H9 (cell line): Measurements from ENCODE around the gene LRRC23. TPM values are rescaled to one million over a fixed set of nuclear protein-coding genes. Genes with fewer than 3 reads are reported as not detected.

Experiments used
- DNase-seq: peaks from one replicate; pipeline ENCODE4 v3.0.0-alpha.2; 2017
- H2AFZ ChIP-seq: one replicate; pipeline ENCODE4 v1.6.1; 2013; ENCODE audit warnings: mild to moderate bottlenecking, low read length, control low read depth, moderate library complexity
- H2AK5ac ChIP-seq: 2 replicates; pipeline ENCODE4 v1.6.1; 2013; ENCODE audit warnings: low read length, control low read depth, mixed read lengths; ENCODE audit not compliant: insufficient read length
- H2BK120ac ChIP-seq: one replicate; pipeline ENCODE4 v1.6.1; 2013; ENCODE audit warnings: low read depth, mild to moderate bottlenecking, low read length, control low read depth, inconsistent platforms; ENCODE audit not compliant: poor library complexity, severe bottlenecking
- H2BK12ac ChIP-seq: 2 replicates; pipeline ENCODE4 v1.6.1; 2013; ENCODE audit warnings: low read length, control low read depth, mixed read lengths, low read depth; ENCODE audit not compliant: insufficient read length
- H2BK15ac ChIP-seq: 2 replicates; pipeline ENCODE4 v1.6.1; 2013; ENCODE audit warnings: low read depth, low read length, control low read depth
- H2BK20ac ChIP-seq: one replicate; pipeline ENCODE4 v1.6.1; 2013; ENCODE audit warnings: low read depth, mild to moderate bottlenecking, low read length, control low read depth, inconsistent platforms; ENCODE audit not compliant: poor library complexity, severe bottlenecking
- H2BK5ac ChIP-seq: 2 replicates; pipeline ENCODE4 v1.6.1; 2013; ENCODE audit warnings: low read length, control low read depth, mixed read lengths; ENCODE audit not compliant: insufficient read length
- H3K14ac ChIP-seq: 2 replicates; pipeline ENCODE4 v1.6.1; 2013; ENCODE audit warnings: low read length, control low read depth; ENCODE audit not compliant: insufficient read depth
- H3K18ac ChIP-seq: 2 replicates; pipeline ENCODE4 v1.6.1; 2013; ENCODE audit warnings: low read depth, mild to moderate bottlenecking, mixed read lengths, low read length, control low read depth; ENCODE audit not compliant: insufficient read length
- H3K23ac ChIP-seq: 2 replicates; pipeline ENCODE4 v1.6.1; 2013; ENCODE audit warnings: low read length, control low read depth, mixed read lengths, low read depth; ENCODE audit not compliant: insufficient read length
- H3K23me2 ChIP-seq: 2 replicates; pipeline ENCODE4 v1.6.1; 2013; ENCODE audit warnings: low read depth, mild to moderate bottlenecking, mixed read lengths, low read length, control low read depth; ENCODE audit not compliant: insufficient read length, poor library complexity, severe bottlenecking
- H3K27ac ChIP-seq: 2 replicates; pipeline ENCODE4 v1.5.1; 2013; ENCODE audit warnings: low read length, control low read depth, mixed read lengths, low read depth; ENCODE audit not compliant: insufficient read length
- H3K27me3 ChIP-seq: 2 replicates; pipeline ENCODE4 v1.6.1; 2013; ENCODE audit warnings: low read length, control low read depth, inconsistent platforms; ENCODE audit not compliant: insufficient read depth
- H3K4ac ChIP-seq: 2 replicates; pipeline ENCODE4 v1.6.1; 2013; ENCODE audit warnings: low read depth, mild to moderate bottlenecking, control low read depth, inconsistent platforms, low read length, moderate library complexity
- H3K4me1 ChIP-seq: 2 replicates; pipeline ENCODE4 v1.6.1; 2013; ENCODE audit warnings: low read length, control low read depth, inconsistent platforms; ENCODE audit not compliant: insufficient read depth
- H3K4me2 ChIP-seq: 2 replicates; pipeline ENCODE4 v1.6.1; 2013; ENCODE audit warnings: low read length, control low read depth, mixed read lengths; ENCODE audit not compliant: insufficient read length, insufficient read depth
- H3K56ac ChIP-seq: 2 replicates; pipeline ENCODE4 v1.6.1; 2013; ENCODE audit warnings: low read depth, mild to moderate bottlenecking, mixed read lengths, low read length, control low read depth; ENCODE audit not compliant: insufficient read length
- H3K79me1 ChIP-seq: 2 replicates; pipeline ENCODE4 v1.6.1; 2013; ENCODE audit warnings: low read depth, mild to moderate bottlenecking, moderate library complexity, low read length, control low read depth, inconsistent platforms; ENCODE audit not compliant: insufficient read depth, poor library complexity, severe bottlenecking
- H3K79me2 ChIP-seq: 2 replicates; pipeline ENCODE4 v1.6.1; 2013; ENCODE audit warnings: low read length, control low read depth, inconsistent platforms; ENCODE audit not compliant: insufficient read depth
- H3K9ac ChIP-seq: 2 replicates; pipeline ENCODE4 v1.6.1; 2013; ENCODE audit warnings: low read length, control low read depth, mixed read lengths; ENCODE audit not compliant: insufficient read length; ENCODE audit errors: extremely low read depth
- H3K9me3 ChIP-seq: one replicate; pipeline ENCODE4 v1.6.1; 2013; ENCODE audit warnings: low read depth, low read length, inconsistent platforms; ENCODE audit not compliant: control insufficient read depth
- H3T11ph ChIP-seq: one replicate; pipeline ENCODE4 v1.6.1; 2013; ENCODE audit warnings: mild to moderate bottlenecking, low read length, control low read depth, inconsistent platforms
- H4K20me1 ChIP-seq: one replicate; pipeline ENCODE4 v1.6.1; 2013; ENCODE audit not compliant: control insufficient read depth, insufficient read length, insufficient read depth
- H4K5ac ChIP-seq: 2 replicates; pipeline ENCODE4 v1.6.1; 2013; ENCODE audit warnings: low read depth, mild to moderate bottlenecking, mixed read lengths, low read length, control low read depth; ENCODE audit not compliant: insufficient read length
- H4K8ac ChIP-seq: replicated peaks from 2 replicates; pipeline ENCODE4 v1.6.1; 2013; ENCODE audit warnings: low read length, control low read depth, mixed read lengths, low read depth; ENCODE audit not compliant: insufficient read length
- H4K91ac ChIP-seq: 2 replicates; pipeline ENCODE4 v1.6.1; 2013; ENCODE audit warnings: low read depth, mild to moderate bottlenecking, moderate library complexity, mixed read lengths, low read length, control low read depth; ENCODE audit not compliant: insufficient read length
- H3K27ac Mint-ChIP-seq, 3 experiments: 2 replicates in 2 of 3; 3 replicates in 1 of 3; pipeline ENCODE4 v1.8.0; 2020 to 2021; ENCODE audit warnings: mixed read lengths in 3 of 3, mild to moderate bottlenecking in 1 of 3, moderate library complexity in 1 of 3
- H3K27me3 Mint-ChIP-seq: 2 replicates; pipeline ENCODE4 v1.8.0; 2021; ENCODE audit warnings: low read depth, mild to moderate bottlenecking, moderate library complexity, mixed read lengths
- H3K36me3 Mint-ChIP-seq, 3 experiments: 2 replicates in 2 of 3; 3 replicates in 1 of 3; pipeline ENCODE4 v1.8.0; 2020 to 2021; ENCODE audit warnings: low read depth in 3 of 3, mixed read lengths in 3 of 3; ENCODE audit not compliant: insufficient read depth in 1 of 3
- H3K4me1 Mint-ChIP-seq, 2 experiments: 2 replicates each; pipeline ENCODE4 v1.8.0; 2020; ENCODE audit warnings: mixed read lengths in 2 of 2
- H3K4me3 Mint-ChIP-seq, 2 experiments: 2 replicates in 1 of 2; 3 replicates in 1 of 2; pipeline ENCODE4 v1.8.0; 2020 to 2021; ENCODE audit warnings: mild to moderate bottlenecking in 2 of 2, mixed read lengths in 2 of 2, moderate library complexity in 1 of 2
- H3K9me3 Mint-ChIP-seq, 2 experiments: 2 replicates in 1 of 2; 3 replicates in 1 of 2; pipeline ENCODE4 v1.8.0; 2020; ENCODE audit warnings: mild to moderate bottlenecking in 2 of 2, mixed read lengths in 2 of 2, moderate library complexity in 1 of 2
- CTCF ChIP-seq: fragments of 200-600 bp; sonication (generic); conservative IDR thresholded peaks from 3 replicates; pipeline ENCODE4 v1.8.0; 2021; ENCODE audit warnings: antibody characterized with exemption, mild to moderate bottlenecking
- WGBS: extraction: QIAGEN DNeasy Blood & Tissue Kit; methylation state at CpG from one replicate; pipeline ENCODE4 v1.1.7; 2013; ENCODE audit warnings: missing lambda C conversion rate, low lambda C conversion rate, mixed read lengths; ENCODE audit not compliant: insufficient read length; ENCODE audit errors: extremely low coverage; 5-methylcytosine and 5-hydroxymethylcytosine counted together
- total RNA-seq: library from RNA; stranded (reverse); gene quantifications from 2 replicates; pipeline ENCODE4 v1.2.1, GENCODE V29; 2021

The LRRC23 gene
- total RNA-seq, 1 experiment from 2014 or later = 2.1 TPM

GRCh38 chr12:6861391-6861790 lies 43.2 kb upstream of the LRRC23 start:
- WGBS = no CpG with 5 or more reads among the region's 9 CpGs
- Histone ChIP-seq H3T11ph (no peak overlapping the region), H3K56ac (no peak overlapping the region)

More at GRCh38 chr12:6861391-6861790, 43.2 kb upstream of the LRRC23 start:
- Histone ChIP-seq H4K5ac (no peak overlapping the region), H3K9me3 (no peaks in the 10 kb centered on the region), H2AK5ac (no peak overlapping the region), H2BK12ac (no peak overlapping the region), H3K79me1 (no peaks in the 10 kb centered on the region), H3K23ac (no peak overlapping the region), H2BK120ac (no peak overlapping the region), H4K91ac (no peak overlapping the region), H3K23me2 (no peaks in the 10 kb centered on the region), H3K9ac (no peak overlapping the region), H4K8ac (no peak overlapping the region), H3K4me1 (no peaks in the 10 kb centered on the region; the same call in 1 of the 2 replicates), H3K18ac (no peak overlapping the region), H2AFZ (no peak overlapping the region), H3K14ac (no peak overlapping the region), H2BK15ac (no peak overlapping the region), H2BK5ac (no peak overlapping the region), H3K4ac (no peak overlapping the region), H3K79me2 (no peaks in the 10 kb centered on the region), H2BK20ac (no peak overlapping the region), H4K20me1 (no peaks in the 10 kb centered on the region), H3K27ac (no peak overlapping the region), H3K27me3 (no peaks in the 10 kb centered on the region), H3K4me2 (no peak overlapping the region)
- H3K4me1 Mint-ChIP-seq = peaks cover 11% of the 10 kb centered on the region in 2 experiments
- H3K27ac Mint-ChIP-seq = no peak overlapping the region
- DNase-seq = no peak
- H3K9me3 Mint-ChIP-seq = no peaks in the 10 kb centered on the region
- no peak overlapping the region for H3K4me3 Mint-ChIP-seq
- H3K27me3 Mint-ChIP-seq = no peaks in the 10 kb centered on the region
- H3K36me3 Mint-ChIP-seq = peaks cover 54 to 91% (median 87%) of the 10 kb centered on the region in 3 experiments; a peak in 6 of 7 replicates
- TF ChIP-seq CTCF = no peak
